Endothelial cell of umbilical vein (primary cell): ENCODE measurements around the gene CLIC3.

Experiments
- CTCF ChIP-seq, 2 donors: IDR thresholded peaks; 1 replicate in 1 of 2; 2 replicates in 1 of 2; pipeline ENCODE4 v1.5.1; 2011; ENCODE audit warnings: low read length in 2 of 2, mild to moderate bottlenecking in 2 of 2, moderate library complexity in 2 of 2, control low read depth in 1 of 2, inconsistent platforms in 1 of 2, low read depth in 1 of 2; ENCODE audit not compliant: insufficient read depth in 1 of 2; ENCODE audit errors: extremely low read depth in 1 of 2
- EZH2 ChIP-seq: IDR thresholded peaks from 2 replicates; pipeline ENCODE4 v1.6.1; 2012; ENCODE audit warnings: borderline replicate concordance, low read depth, mild to moderate bottlenecking, moderate library complexity, low read length, inconsistent platforms; ENCODE audit not compliant: severe bottlenecking
- FOS ChIP-seq: IDR thresholded peaks from 2 replicates; pipeline ENCODE4 v1.6.1; 2011; ENCODE audit warnings: mild to moderate bottlenecking, low read length, moderate library complexity, borderline replicate concordance; ENCODE audit not compliant: insufficient read depth
- JUN ChIP-seq: IDR thresholded peaks from 2 replicates; pipeline ENCODE4 v1.6.1; 2011; ENCODE audit warnings: borderline replicate concordance, low read depth; ENCODE audit not compliant: insufficient read length, insufficient read depth
- MAX ChIP-seq: IDR thresholded peaks from 2 replicates; pipeline ENCODE4 v1.6.1; 2011; ENCODE audit not compliant: insufficient read depth, insufficient read length
- MYC ChIP-seq: IDR thresholded peaks from one replicate; pipeline ENCODE4 v1.6.1; 2011; ENCODE audit warnings: mild to moderate bottlenecking, low read depth, low read length
- POLR2A ChIP-seq: IDR thresholded peaks from 2 replicates; pipeline ENCODE4 v1.6.1; 2012; ENCODE audit warnings: low read depth, mild to moderate bottlenecking, control low read depth, low read length
- POLR2AphosphoS5 ChIP-seq: IDR thresholded peaks from 2 replicates; pipeline ENCODE4 v1.6.1; 2012; ENCODE audit warnings: low read depth, mild to moderate bottlenecking, control low read depth, low read length, moderate library complexity; ENCODE audit not compliant: insufficient read depth

- no peak for TF ChIP-seq EZH2
- no peak for TF ChIP-seq CTCF (IDR thresholded peaks at IDR 0.05; ENCODE audit: extremely low read depth in 1 of 2, insufficient read depth in 1 of 2, low read depth in 1 of 2, low read length in 2 of 2)
- TF ChIP-seq POLR2A, result no peak
- no peak for TF ChIP-seq POLR2AphosphoS5
- no peak for TF ChIP-seq JUN
- TF ChIP-seq MAX, result no peak
- no peak for TF ChIP-seq MYC
- TF ChIP-seq FOS, result no peak
Observed at GRCh38 chr9:136994888-136995230, 1.5 kb downstream of the CLIC3 start.
